Measurements from ENCODE around the gene TMEM240. TPM values are rescaled to one million over a fixed set of nuclear protein-coding genes. Genes with fewer than 3 reads are reported as not detected.

The TMEM240 gene
- total and polyA plus RNA-seq, 2 of the 8 experiments (the other 6 are each of a cell fraction or from before 2014, with no cell fraction given): 3.6 to 5.7 TPM

DNA sequence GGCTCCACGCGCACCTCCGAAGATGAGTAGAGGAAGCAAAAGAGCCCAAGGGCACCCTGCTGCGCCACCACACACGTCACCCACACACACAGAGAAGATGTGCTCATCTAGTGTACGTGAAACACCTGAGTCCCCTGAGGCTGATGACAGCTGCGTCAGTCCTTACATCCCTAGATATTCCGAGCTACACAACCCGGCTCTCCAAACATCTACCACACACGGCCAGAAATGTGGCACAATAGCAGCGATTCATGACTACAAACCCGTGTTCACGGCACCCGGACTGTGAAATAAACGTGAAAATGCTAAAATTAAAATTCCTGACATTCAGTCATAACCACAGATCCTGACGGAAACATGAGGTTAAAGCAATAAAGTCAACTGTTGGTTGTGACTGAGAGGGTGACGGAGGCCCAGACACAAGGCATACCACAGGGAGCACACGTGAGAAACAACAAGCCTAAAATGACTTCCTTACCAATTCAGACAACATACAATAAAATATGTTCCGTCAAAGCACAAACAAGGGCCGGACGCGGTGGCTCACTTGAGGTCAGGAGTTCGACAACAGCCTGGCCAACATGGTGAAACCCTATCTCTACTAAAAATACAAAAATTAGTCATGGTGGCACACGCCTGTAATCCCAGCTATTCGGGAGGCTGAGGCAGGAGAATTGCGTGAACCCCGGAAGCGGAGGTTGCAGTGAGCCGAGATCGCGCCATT lies 26.9 kb upstream of the TMEM240 start (continued):
- TF ChIP-seq SUZ12 (IDR thresholded peaks at IDR 0.05; ENCODE audit: low read length): no peak
